Activated naive CD8-positive, alpha-beta T cell treated with anti-CD3 and anti-CD28 coated beads, Interleukin-2, amount 50 U/mL, for 24 hours (primary cell): ENCODE results near the gene CEP152.
"Not testable (repeated sequence)": the region's sequence is repeated elsewhere in the genome, so short reads cannot be mapped to it uniquely, and the experiment has no call there.

Experiments used
- ATAC-seq: fragments of 150-1000 bp; cut with Tn5 transposase; one replicate; pipeline ENCODE4 v1.10.0; 2021
- DNase-seq: peaks from one replicate; pipeline ENCODE4 v3.0.0; 2021
- H3K27ac Mint-ChIP-seq: one replicate; pipeline ENCODE4 v1.8.0; 2021; ENCODE audit warnings: mild to moderate bottlenecking, mixed read lengths
- H3K27me3 Mint-ChIP-seq: one replicate; pipeline ENCODE4 v1.8.0; 2021; ENCODE audit warnings: mixed read lengths
- H3K36me3 Mint-ChIP-seq: one replicate; pipeline ENCODE4 v1.8.0; 2021; ENCODE audit warnings: low read depth, mixed read lengths
- H3K4me1 Mint-ChIP-seq: one replicate; pipeline ENCODE4 v1.8.0; 2021; ENCODE audit warnings: mixed read lengths
- H3K4me3 Mint-ChIP-seq: one replicate; pipeline ENCODE4 v1.8.0; 2021; ENCODE audit warnings: mild to moderate bottlenecking, moderate library complexity, mixed read lengths
- H3K9me3 Mint-ChIP-seq: one replicate; pipeline ENCODE4 v1.8.0; 2021; ENCODE audit warnings: mixed read lengths

Gene CEP152

GRCh38 chr15:48810414-48811324 is at the start of gene CEP152:
CEP152 (minus strand) TSS chr15:48811069; CDS start chr15:48805649, 5,420 bp downstream.
- H3K4me1 Mint-ChIP-seq: peaks cover 27% of the 10 kb centered on the region
- H3K9me3 Mint-ChIP-seq: no peaks in the 10 kb centered on the region
- H3K27ac Mint-ChIP-seq: peak within 1 kb of the TSS; percentile 94
- H3K4me3 Mint-ChIP-seq: peak within 1 kb of the TSS; percentile 93
- H3K36me3 Mint-ChIP-seq: peaks cover 6% of the 10 kb centered on the region
- H3K27me3 Mint-ChIP-seq: peaks cover 8% of the 10 kb centered on the region
- DNase-seq (peak; percentile 97), ATAC-seq (peak; percentile 99)

GRCh38 chr15:48859426-48859825 is 48.6 kb upstream of the CEP152 start:
- Mint-ChIP-seq H3K4me1 (peaks cover 12% of the 10 kb centered on the region), H3K27ac (no peak overlapping the region), H3K27me3 (peaks cover 4% of the 10 kb centered on the region), H3K36me3 (no peaks in the 10 kb centered on the region), H3K4me3 (no peak overlapping the region), H3K9me3 (no peaks in the 10 kb centered on the region)
- no peak for DNase-seq
- no peak for ATAC-seq

GRCh38 chr15:48858401-48858800 is 47.5 kb upstream of the CEP152 start:
- no peaks in the 10 kb centered on the region for H3K9me3 Mint-ChIP-seq
- no peak overlapping the region for H3K27ac Mint-ChIP-seq
- H3K4me1 Mint-ChIP-seq: peaks cover 12% of the 10 kb centered on the region
- ATAC-seq: no peak
- H3K36me3 Mint-ChIP-seq: no peaks in the 10 kb centered on the region
- H3K4me3 Mint-ChIP-seq: no peak overlapping the region
- H3K27me3 Mint-ChIP-seq: peaks cover 9% of the 10 kb centered on the region
- DNase-seq: no peak

- Mint-ChIP-seq H3K9me3 (no peaks in the 10 kb centered on the region), H3K36me3 (no peaks in the 10 kb centered on the region), H3K27ac (no peak overlapping the region), H3K4me1 (peaks cover 5% of the 10 kb centered on the region), H3K4me3 (no peak overlapping the region), H3K27me3 (peaks cover 10% of the 10 kb centered on the region)
- no peak for ATAC-seq
- no peak for DNase-seq
Observed at GRCh38 chr15:48856942-48857341, 46.1 kb upstream of the CEP152 start.

GRCh38 chr15:48855501-48856440 is 44.9 kb upstream of the CEP152 start:
- no peak overlapping the region for H3K4me3 Mint-ChIP-seq
- H3K36me3 Mint-ChIP-seq: no peaks in the 10 kb centered on the region
- no peak overlapping the region for H3K27ac Mint-ChIP-seq
- ATAC-seq (no peak), DNase-seq (no peak)
- H3K9me3 Mint-ChIP-seq: no peaks in the 10 kb centered on the region
- peaks cover 3% of the 10 kb centered on the region for H3K4me1 Mint-ChIP-seq
- peaks cover 13% of the 10 kb centered on the region for H3K27me3 Mint-ChIP-seq

GRCh38 chr15:48854434-48854833 is 43.6 kb upstream of the CEP152 start:
- not testable (repeated sequence) for H3K9me3 Mint-ChIP-seq, DNase-seq, ATAC-seq, H3K4me3 Mint-ChIP-seq, H3K36me3 Mint-ChIP-seq, H3K27ac Mint-ChIP-seq, H3K4me1 Mint-ChIP-seq
- H3K27me3 Mint-ChIP-seq: peaks cover 14% of the 10 kb centered on the region

- H3K4me3 Mint-ChIP-seq: no peak overlapping the region
Observed at GRCh38 chr15:48851956-48852355, 41.1 kb upstream of the CEP152 start.

GRCh38 chr15:48850648-48851047 is 39.8 kb upstream of the CEP152 start:
- H3K27ac Mint-ChIP-seq: no peak overlapping the region
- H3K9me3 Mint-ChIP-seq: no peaks in the 10 kb centered on the region
- peaks cover 2% of the 10 kb centered on the region for H3K36me3 Mint-ChIP-seq

More at GRCh38 chr15:48851956-48852355, 41.1 kb upstream of the CEP152 start:
- Mint-ChIP-seq H3K27ac (no peak overlapping the region), H3K36me3 (peaks cover 2% of the 10 kb centered on the region), H3K9me3 (no peaks in the 10 kb centered on the region), H3K27me3 (peaks cover 19% of the 10 kb centered on the region), H3K4me1 (no peaks in the 10 kb centered on the region)
- DNase-seq (no peak), ATAC-seq (no peak)

GRCh38 chr15:48845123-48845522 is 34.3 kb upstream of the CEP152 start:
- peaks cover 2% of the 10 kb centered on the region for H3K36me3 Mint-ChIP-seq
- H3K4me3 Mint-ChIP-seq: no peak overlapping the region
- no peak overlapping the region for H3K27ac Mint-ChIP-seq
- no peaks in the 10 kb centered on the region for H3K4me1 Mint-ChIP-seq
- no peak for DNase-seq
- peak; percentile 76 for ATAC-seq
- H3K27me3 Mint-ChIP-seq: peaks cover 6% of the 10 kb centered on the region
- H3K9me3 Mint-ChIP-seq: no peaks in the 10 kb centered on the region

More at GRCh38 chr15:48850648-48851047, 39.8 kb upstream of the CEP152 start:
- no peak for DNase-seq
- H3K27me3 Mint-ChIP-seq: peaks cover 19% of the 10 kb centered on the region
- ATAC-seq: no peak
- H3K4me3 Mint-ChIP-seq: no peak overlapping the region
- no peaks in the 10 kb centered on the region for H3K4me1 Mint-ChIP-seq

- no peaks in the 10 kb centered on the region for H3K9me3 Mint-ChIP-seq
- no peaks in the 10 kb centered on the region for H3K27me3 Mint-ChIP-seq
- no peaks in the 10 kb centered on the region for H3K4me1 Mint-ChIP-seq
- peaks cover 2% of the 10 kb centered on the region for H3K36me3 Mint-ChIP-seq
- no peak for ATAC-seq
- H3K27ac Mint-ChIP-seq: no peak overlapping the region
- H3K4me3 Mint-ChIP-seq: no peak overlapping the region
- DNase-seq: no peak
Observed at GRCh38 chr15:48842501-48842900, 31.6 kb upstream of the CEP152 start.

GRCh38 chr15:48834756-48835155 is 23.9 kb upstream of the CEP152 start:
- no peak for ATAC-seq
- no peak overlapping the region for H3K4me3 Mint-ChIP-seq

GRCh38 chr15:48833526-48834239 is 22.8 kb upstream of the CEP152 start:
- Mint-ChIP-seq H3K36me3 (peaks cover 2% of the 10 kb centered on the region), H3K27ac (no peak overlapping the region), H3K9me3 (peaks cover 19% of the 10 kb centered on the region), H3K4me3 (no peak overlapping the region), H3K4me1 (no peaks in the 10 kb centered on the region), H3K27me3 (peaks cover 19% of the 10 kb centered on the region)
- ATAC-seq: no peak
- DNase-seq: no peak

More at GRCh38 chr15:48834756-48835155, 23.9 kb upstream of the CEP152 start:
- Mint-ChIP-seq H3K9me3 (peaks cover 19% of the 10 kb centered on the region), H3K27ac (no peak overlapping the region), H3K4me1 (no peaks in the 10 kb centered on the region), H3K27me3 (peaks cover 17% of the 10 kb centered on the region), H3K36me3 (peaks cover 2% of the 10 kb centered on the region)
- DNase-seq: no peak

- DNase-seq (no peak), ATAC-seq (no peak)
- peaks cover 19% of the 10 kb centered on the region for H3K9me3 Mint-ChIP-seq
- H3K4me3 Mint-ChIP-seq: no peak overlapping the region
- H3K27ac Mint-ChIP-seq: no peak overlapping the region
- no peaks in the 10 kb centered on the region for H3K4me1 Mint-ChIP-seq
- peaks cover 1% of the 10 kb centered on the region for H3K36me3 Mint-ChIP-seq
- peaks cover 19% of the 10 kb centered on the region for H3K27me3 Mint-ChIP-seq
Observed at GRCh38 chr15:48832648-48833047, 21.8 kb upstream of the CEP152 start.

GRCh38 chr15:48828906-48829305 is 18.0 kb upstream of the CEP152 start:
- no peak overlapping the region for H3K27ac Mint-ChIP-seq
- H3K4me1 Mint-ChIP-seq: peaks cover 4% of the 10 kb centered on the region
- H3K36me3 Mint-ChIP-seq: no peaks in the 10 kb centered on the region
- peaks cover 15% of the 10 kb centered on the region for H3K27me3 Mint-ChIP-seq
- H3K4me3 Mint-ChIP-seq: no peak overlapping the region
- DNase-seq (no peak), ATAC-seq (no peak)
- H3K9me3 Mint-ChIP-seq: peaks cover 17% of the 10 kb centered on the region
